Esophagus (tissue), 2 donors: ENCODE measurements around the gene AUTS2. TPM values are rescaled to one million over a fixed set of nuclear protein-coding genes. Genes with fewer than 3 reads are reported as not detected.

ENCODE experiments used
- H3K27ac ChIP-seq, 2 donors: one replicate each; pipeline ENCODE4 v1.5.1; 2013; ENCODE audit warnings: low read depth in 2 of 2, mild to moderate bottlenecking in 2 of 2, inconsistent platforms in 1 of 2, low read length in 1 of 2, moderate library complexity in 1 of 2
- H3K27me3 ChIP-seq, 2 donors: one replicate each; pipeline ENCODE4 v1.6.1; 2013; ENCODE audit warnings: low read length in 2 of 2, control low read depth in 1 of 2, mild to moderate bottlenecking in 1 of 2; ENCODE audit not compliant: insufficient read depth in 2 of 2, control insufficient read depth in 1 of 2
- H3K36me3 ChIP-seq, 2 donors: one replicate each; pipeline ENCODE4 v1.6.1; 2013; ENCODE audit warnings: low read length in 1 of 2; ENCODE audit not compliant: control insufficient read depth in 2 of 2, insufficient read depth in 2 of 2
- H3K4me1 ChIP-seq, 2 donors: one replicate each; pipeline ENCODE4 v1.6.1; 2013; ENCODE audit warnings: low read length in 1 of 2; ENCODE audit not compliant: control insufficient read depth in 2 of 2, insufficient read depth in 2 of 2
- H3K4me3 ChIP-seq, 2 donors: one replicate each; pipeline ENCODE4 v1.5.1; 2013; ENCODE audit warnings: low read length in 2 of 2, mild to moderate bottlenecking in 2 of 2, low read depth in 1 of 2, moderate library complexity in 1 of 2
- H3K9me3 ChIP-seq, 2 donors: one replicate each; pipeline ENCODE4 v1.6.1; 2013; ENCODE audit warnings: mild to moderate bottlenecking in 2 of 2, low read depth in 1 of 2, low read length in 1 of 2, moderate library complexity in 1 of 2; ENCODE audit not compliant: control insufficient read depth in 2 of 2, insufficient read depth in 1 of 2
- WGBS, 2 donors: extraction: QIAGEN DNeasy Blood & Tissue Kit; methylation state at CpG; one replicate each; pipeline ENCODE4 v1.1.7; 2013; 5-methylcytosine and 5-hydroxymethylcytosine counted together
- polyA plus RNA-seq, 2 donors: library from polyadenylated mRNA; stranded (reverse); fragments of 200-250 nt; gene quantifications; one replicate each; pipeline ENCODE4 v1.2.3, GENCODE V29; 2013
- donor health status: healthy with polysubstance abuse.
- donor health status: Bipolar disorder and iron deficiency.

Gene AUTS2
- polyA plus RNA-seq, 2 donors: 8.3 to 15.6 TPM

GRCh38 chr7:69738396-69738951 is 140.2 kb downstream of the AUTS2 start:
- no peak overlapping the region for H3K4me3 ChIP-seq
- no peaks in the 10 kb centered on the region for H3K9me3 ChIP-seq
- H3K36me3 ChIP-seq: no peaks in the 10 kb centered on the region
- peaks cover 0 to 3% of the 10 kb centered on the region in 2 donors for H3K4me1 ChIP-seq
- H3K27ac ChIP-seq: no peak overlapping the region
- no peaks in the 10 kb centered on the region for H3K27me3 ChIP-seq
- WGBS, 2 donors: 28 to 41% methylated on average over 4 of the region's 4 CpGs

DNA sequence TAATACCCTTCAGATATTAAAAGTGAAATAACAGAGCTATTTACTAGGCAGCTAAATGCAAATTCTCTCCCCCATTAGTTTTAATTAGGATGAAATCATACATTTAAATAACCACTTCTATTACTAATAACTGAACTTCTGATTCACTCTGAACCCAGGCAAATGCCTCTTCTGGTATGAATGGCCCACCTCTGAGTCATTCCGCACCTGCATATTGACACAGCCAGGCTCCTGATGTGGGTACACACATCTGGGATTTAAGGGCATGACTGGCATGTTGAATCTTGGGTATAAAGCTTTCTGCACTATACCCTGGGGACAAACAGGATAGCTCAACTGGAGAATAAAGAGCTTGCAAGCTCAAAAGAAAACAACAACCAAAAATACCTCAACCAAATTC is 140.9 kb downstream of the AUTS2 start:
- no peaks in the 10 kb centered on the region for H3K27me3 ChIP-seq
- 40 to 46% methylated on average over 1 of the region's 1 CpG for WGBS, 2 donors
- H3K9me3 ChIP-seq: no peaks in the 10 kb centered on the region

GRCh38 chr7:69739931-69740431 is 141.7 kb downstream of the AUTS2 start:
- 11 to 36% methylated on average over 4 of the region's 4 CpGs for WGBS, 2 donors
- H3K27me3 ChIP-seq: no peaks in the 10 kb centered on the region
- peaks cover 0 to 3% of the 10 kb centered on the region in 2 donors for H3K4me1 ChIP-seq
- H3K4me3 ChIP-seq: no peak overlapping the region
- H3K27ac ChIP-seq: no peak overlapping the region
- no peaks in the 10 kb centered on the region for H3K36me3 ChIP-seq
- H3K9me3 ChIP-seq: no peaks in the 10 kb centered on the region

More for the DNA sequence above, 140.9 kb downstream of the AUTS2 start:
- Histone ChIP-seq H3K4me1 (peaks cover 0 to 3% of the 10 kb centered on the region in 2 donors), H3K4me3 (no peak overlapping the region), H3K27ac (no peak overlapping the region), H3K36me3 (no peaks in the 10 kb centered on the region)

GRCh38 chr7:69742237-69742636 is 144.0 kb downstream of the AUTS2 start:
- no peak overlapping the region for H3K4me3 ChIP-seq
- no peak overlapping the region for H3K27ac ChIP-seq
- peaks cover 0 to 3% of the 10 kb centered on the region in 2 donors for H3K4me1 ChIP-seq
- H3K9me3 ChIP-seq: no peaks in the 10 kb centered on the region
- no peaks in the 10 kb centered on the region for H3K27me3 ChIP-seq
- no peaks in the 10 kb centered on the region for H3K36me3 ChIP-seq
- WGBS, 2 donors: 98 to 100% methylated on average over 1 of the region's 1 CpG

GRCh38 chr7:69743436-69743835 is 145.2 kb downstream of the AUTS2 start:
- Histone ChIP-seq H3K36me3 (no peaks in the 10 kb centered on the region), H3K27ac (no peak overlapping the region), H3K9me3 (no peaks in the 10 kb centered on the region), H3K4me3 (no peak overlapping the region), H3K27me3 (no peaks in the 10 kb centered on the region), H3K4me1 (peaks cover 0 to 3% of the 10 kb centered on the region in 2 donors)
- 83 to 87% methylated on average over 2 of the region's 2 CpGs for WGBS, 2 donors

DNA sequence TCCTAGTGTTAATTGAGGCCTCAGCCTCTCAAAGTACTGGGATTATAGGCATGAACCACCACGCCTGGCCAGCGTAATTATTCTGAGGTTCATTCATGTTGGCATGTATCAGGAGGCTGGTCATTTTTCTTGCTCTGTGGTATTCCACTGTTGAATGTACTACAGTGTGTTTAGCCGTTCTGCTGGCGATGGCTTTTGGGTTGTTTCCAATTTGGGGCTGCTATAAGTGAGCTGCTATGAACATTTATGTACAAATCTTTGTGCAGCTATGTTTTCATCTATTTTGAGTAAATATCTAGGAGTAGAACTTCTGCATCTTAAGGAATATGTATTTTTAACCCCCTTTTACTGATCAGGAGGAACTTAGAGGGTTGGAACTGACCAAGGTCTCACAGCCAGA is 145.8 kb downstream of the AUTS2 start:
- no peaks in the 10 kb centered on the region for H3K36me3 ChIP-seq
- 79 to 84% methylated on average over 4 of the region's 4 CpGs for WGBS, 2 donors
- no peak overlapping the region for H3K4me3 ChIP-seq
- peaks cover 0 to 3% of the 10 kb centered on the region in 2 donors for H3K4me1 ChIP-seq
- no peaks in the 10 kb centered on the region for H3K9me3 ChIP-seq
- H3K27me3 ChIP-seq: no peaks in the 10 kb centered on the region
- no peak overlapping the region for H3K27ac ChIP-seq

- no peak overlapping the region for H3K27ac ChIP-seq
- 91 to 92% methylated on average over 3 of the region's 3 CpGs for WGBS, 2 donors
- H3K36me3 ChIP-seq: no peaks in the 10 kb centered on the region
- no peaks in the 10 kb centered on the region for H3K27me3 ChIP-seq
- no peaks in the 10 kb centered on the region for H3K4me1 ChIP-seq
- H3K4me3 ChIP-seq: no peak overlapping the region
- H3K9me3 ChIP-seq: no peaks in the 10 kb centered on the region
Observed at GRCh38 chr7:69746383-69746782, 148.1 kb downstream of the AUTS2 start.

DNA sequence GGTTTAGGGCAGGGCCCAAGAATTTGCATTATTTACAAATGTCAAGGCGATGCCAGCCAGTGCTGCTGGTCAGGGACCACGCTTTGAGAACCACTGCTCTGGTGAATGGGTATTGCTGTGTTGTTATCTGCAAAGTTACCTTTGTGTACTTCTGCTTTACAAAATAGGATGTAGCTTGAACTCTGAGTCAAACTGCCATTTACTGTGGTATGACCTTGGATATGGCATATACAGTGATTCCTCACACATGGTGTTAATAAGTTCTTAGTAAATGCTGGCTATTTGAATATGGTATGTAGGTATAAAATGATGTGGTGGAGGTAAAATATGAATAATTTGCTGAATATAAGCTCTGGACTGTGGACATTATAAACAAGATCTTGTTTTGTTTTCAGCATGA is 148.9 kb downstream of the AUTS2 start:
- Histone ChIP-seq H3K9me3 (no peaks in the 10 kb centered on the region), H3K36me3 (no peaks in the 10 kb centered on the region), H3K27me3 (no peaks in the 10 kb centered on the region), H3K4me3 (no peak overlapping the region), H3K4me1 (no peaks in the 10 kb centered on the region), H3K27ac (no peak overlapping the region)
- 96% methylated on average over 2 of the region's 2 CpGs for WGBS, 2 donors

DNA sequence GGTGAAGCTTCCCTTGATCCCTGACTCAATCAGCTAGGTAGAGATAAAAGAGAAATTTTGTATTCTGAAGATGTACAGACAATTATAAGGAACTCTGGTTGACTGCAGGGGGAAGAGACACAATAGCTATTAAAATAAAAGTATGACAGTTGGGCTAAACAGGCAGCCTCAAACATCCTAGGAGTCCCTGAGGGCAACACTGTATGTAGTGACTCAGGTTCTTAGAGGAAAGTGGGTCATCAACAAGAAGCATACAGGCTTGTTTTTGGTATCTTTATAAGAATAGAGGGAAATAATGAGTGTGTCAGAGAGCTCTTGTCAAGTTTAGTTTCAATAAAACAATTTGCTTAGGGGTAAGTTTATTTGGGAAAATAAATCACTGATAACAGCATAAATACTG is 150.3 kb downstream of the AUTS2 start:
- no peaks in the 10 kb centered on the region for H3K27me3 ChIP-seq
- no peak overlapping the region for H3K27ac ChIP-seq
- H3K4me1 ChIP-seq: no peaks in the 10 kb centered on the region
- no peaks in the 10 kb centered on the region for H3K36me3 ChIP-seq
- H3K9me3 ChIP-seq: no peaks in the 10 kb centered on the region
- no peak overlapping the region for H3K4me3 ChIP-seq

DNA sequence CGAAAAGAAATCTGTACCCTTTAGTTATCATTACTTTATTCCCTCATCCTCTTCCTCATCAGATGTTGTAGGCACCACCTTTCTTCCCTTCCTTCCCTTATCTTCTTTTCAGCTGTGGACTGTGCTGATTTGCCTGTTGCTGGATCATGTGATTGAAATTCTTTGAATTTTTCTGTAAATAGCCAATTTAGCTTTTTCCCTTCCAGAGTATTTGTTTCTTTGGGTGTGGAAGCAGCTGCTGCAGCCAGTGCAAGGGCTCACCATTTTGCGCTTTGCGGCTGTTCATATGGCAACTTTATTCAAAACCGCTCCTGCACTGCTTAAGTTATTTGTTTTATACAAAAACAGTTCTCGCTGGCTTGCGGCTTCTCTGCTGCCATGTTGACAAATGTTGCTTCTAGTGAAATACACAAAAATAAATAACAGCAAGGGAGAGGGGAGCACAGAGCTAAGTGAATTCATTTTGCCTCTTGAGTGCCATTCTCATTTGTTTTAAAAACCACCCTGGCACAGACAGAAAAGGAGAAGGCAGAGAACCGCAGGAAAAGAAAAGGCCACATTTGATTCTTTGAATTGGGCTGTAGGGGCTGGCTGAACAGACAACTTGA is 151.2 kb downstream of the AUTS2 start:
- Histone ChIP-seq H3K27ac (no peak overlapping the region), H3K4me1 (no peaks in the 10 kb centered on the region)

More for the DNA sequence above, 151.2 kb downstream of the AUTS2 start:
- Histone ChIP-seq H3K27me3 (no peaks in the 10 kb centered on the region), H3K9me3 (no peaks in the 10 kb centered on the region), H3K36me3 (no peaks in the 10 kb centered on the region), H3K4me3 (no peak overlapping the region)
- 89 to 90% methylated on average over 7 of the region's 7 CpGs for WGBS, 2 donors
